Measurements from ENCODE around the gene ASB8.

ASB8 gene, protein sequence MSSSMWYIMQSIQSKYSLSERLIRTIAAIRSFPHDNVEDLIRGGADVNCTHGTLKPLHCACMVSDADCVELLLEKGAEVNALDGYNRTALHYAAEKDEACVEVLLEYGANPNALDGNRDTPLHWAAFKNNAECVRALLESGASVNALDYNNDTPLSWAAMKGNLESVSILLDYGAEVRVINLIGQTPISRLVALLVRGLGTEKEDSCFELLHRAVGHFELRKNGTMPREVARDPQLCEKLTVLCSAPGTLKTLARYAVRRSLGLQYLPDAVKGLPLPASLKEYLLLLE

DNA sequence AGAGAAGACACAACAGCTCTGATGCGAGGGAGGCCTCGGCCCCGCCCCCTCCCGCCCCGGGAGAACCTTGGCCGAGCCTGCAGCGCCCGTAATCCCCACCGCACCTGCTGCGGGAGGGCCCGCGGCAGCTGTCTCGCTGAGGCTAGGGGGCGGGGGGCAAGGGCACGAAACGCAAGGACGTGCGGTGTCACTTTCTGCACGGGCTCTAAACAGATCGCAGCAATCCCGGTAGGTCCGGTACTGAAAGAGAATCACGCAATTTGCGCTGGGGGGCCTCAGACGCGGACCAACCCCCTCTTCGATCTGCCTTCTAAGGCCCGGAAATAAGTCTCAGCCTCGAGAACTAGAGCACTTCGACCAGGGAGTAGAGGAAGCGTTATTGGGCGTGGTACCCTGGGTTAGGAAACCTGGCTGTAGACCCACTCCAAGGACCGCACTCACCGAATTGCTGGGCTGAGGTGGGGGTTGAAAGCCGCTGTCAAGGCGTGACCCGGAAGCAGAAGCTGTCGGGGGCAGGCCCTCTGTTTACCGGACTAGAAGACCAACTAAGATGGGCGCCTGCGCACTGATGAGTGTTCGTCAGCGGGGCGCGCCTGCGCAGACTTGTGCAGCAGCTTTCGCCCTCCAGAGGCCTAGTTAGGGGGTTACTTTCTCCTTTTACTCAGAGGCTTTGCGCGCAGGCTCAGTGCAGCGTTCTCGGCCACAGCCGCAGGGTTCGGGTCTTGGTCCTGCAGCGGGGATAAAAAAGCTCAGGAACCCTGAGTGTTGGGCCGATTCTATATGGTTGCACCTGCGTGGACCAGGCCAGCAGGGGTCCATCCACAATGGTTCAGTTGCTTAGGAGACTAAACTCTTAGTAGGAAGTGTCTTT lies at the start of gene ASB8:
Gene ASB8 (minus strand): TSS at position 498 of the 871 bp plus-strand sequence. CDS start 4,019 bp downstream, outside the sequence.
- peak; percentile 99 for DNase-seq (ENCODE audit: low spot score)

DNA sequence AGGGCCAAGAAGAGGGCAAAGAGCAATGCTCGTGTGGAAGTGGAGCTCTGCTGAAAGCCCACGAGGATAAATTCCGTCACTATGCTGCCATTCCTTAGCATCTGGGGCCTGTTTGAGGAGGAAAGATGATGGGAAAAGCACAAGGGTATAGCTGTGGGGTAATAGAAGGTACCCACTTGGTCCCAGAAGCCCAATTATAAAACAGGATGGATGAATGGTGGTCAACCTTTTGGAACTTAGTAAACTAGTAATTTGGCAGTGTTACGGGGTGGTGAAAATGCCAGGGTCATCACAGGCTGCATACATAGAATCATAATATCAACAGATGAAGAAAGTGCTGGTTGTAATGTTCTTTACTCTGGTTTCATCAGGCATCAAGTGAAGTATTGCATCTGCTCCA lies 45.9 kb upstream of the ASB8 start, which contains the start of gene OR10AD1:
Gene OR10AD1 (minus strand): TSS at position 101 of the 400 bp plus-strand sequence. CDS start 0 bp downstream, at position 101.
- DNase-seq (ENCODE audit: low spot score) = no peak

DNA sequence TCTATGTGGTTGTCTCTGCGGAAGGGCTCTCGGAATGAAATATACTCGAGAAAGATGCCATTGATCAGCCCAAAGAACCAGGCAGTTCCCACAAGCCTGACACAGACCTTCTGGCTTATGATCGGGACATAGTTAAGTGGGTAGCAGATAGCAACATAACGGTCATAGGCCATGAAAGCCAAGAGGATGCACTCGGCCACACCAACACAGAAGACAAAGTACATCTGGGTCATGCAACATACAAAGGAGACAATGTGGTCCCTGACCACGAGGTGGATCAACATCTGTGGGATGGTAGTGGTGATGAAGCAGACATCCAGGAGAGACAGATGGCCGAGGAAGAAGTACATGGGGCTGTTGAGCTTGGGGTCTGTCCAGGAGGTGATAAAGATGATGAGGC lies 45.5 kb upstream of the ASB8 start:
- DNase-seq (ENCODE audit: low spot score) = no peak

DNA sequence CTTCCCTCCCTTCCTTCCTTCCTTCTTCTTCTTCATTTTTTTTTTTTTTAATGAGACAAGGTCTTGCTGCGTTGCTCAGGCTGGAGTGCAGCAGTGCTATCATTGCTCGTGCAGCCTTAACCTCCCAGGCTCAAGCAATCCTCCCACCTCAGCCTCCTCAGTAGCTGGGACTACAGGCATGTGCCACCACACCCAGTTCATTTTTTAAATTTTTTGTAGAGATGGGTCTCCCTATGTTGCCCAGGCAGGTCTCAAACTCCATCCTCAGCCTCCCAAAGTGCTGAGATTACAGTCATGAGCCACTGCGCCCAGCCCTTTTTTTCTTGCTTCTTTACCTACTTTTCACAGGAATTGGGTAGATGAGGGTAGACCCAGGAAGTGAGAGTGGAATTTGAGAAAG lies 44.2 kb upstream of the ASB8 start:
- no peak for DNase-seq (ENCODE audit: low spot score)

DNA sequence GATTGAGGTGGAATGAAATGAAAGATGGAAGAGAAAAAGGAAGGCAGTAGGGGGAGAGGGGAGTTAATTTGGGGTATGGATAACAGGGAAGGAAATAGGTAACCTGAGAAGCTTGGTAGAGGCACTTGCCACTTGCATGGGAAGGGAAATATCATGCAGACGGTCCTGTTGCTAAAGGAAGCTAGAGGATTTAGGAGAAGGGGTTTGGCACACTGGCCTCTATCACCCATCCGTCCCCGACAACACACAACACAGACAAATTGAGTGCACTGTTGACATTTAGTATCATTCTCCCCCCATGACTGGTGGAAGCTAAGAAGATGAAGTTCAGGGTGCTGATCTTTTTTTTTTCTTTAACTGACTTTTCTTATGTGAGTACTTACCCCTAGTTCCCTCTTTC lies 43.8 kb upstream of the ASB8 start:
- DNase-seq (ENCODE audit: low spot score) = no peak

DNA sequence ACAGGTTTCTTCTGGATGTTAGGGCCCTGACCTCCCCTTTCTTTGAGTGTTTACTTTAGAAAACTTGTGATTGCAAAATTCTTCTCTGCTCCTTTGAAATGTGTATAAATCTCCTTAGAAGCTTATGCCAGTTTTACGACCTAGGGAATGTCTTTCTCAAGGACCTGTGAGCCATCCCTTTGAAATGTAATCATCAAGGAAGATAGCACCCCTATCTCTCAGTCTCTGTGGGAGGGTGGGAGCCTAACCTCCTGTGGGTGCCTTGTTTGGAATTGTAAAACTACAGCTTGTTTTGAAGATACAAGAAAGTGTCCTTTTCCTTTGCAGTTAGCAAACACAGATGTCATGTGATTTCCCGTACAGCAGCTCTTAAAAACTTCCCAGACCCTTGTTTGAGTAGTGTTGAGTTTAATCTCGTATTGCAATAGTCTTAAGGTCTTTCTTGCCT lies 42.5 kb upstream of the ASB8 start:
- DNase-seq (ENCODE audit: low spot score) = peak; percentile 50

DNA sequence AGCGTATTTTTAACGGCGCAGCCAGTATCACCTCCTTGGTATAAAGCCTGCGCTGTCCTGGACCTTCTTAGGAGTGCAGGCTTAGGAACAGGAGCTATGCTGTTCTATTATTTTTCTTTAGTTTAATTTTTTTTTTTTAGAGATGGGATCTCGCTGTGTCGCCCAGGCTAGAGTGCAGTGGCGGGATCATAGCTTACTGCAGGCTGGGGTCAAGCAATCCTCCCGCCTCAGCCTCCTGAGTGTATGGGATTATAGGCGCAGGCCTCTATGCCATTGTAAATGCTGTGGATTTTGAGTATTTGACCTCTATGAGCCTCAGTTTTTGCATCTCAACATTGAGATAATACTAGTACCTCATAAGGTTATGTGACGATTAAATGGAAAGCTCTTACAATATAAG lies 41.7 kb upstream of the ASB8 start:
- DNase-seq (ENCODE audit: low spot score) = no peak

DNA sequence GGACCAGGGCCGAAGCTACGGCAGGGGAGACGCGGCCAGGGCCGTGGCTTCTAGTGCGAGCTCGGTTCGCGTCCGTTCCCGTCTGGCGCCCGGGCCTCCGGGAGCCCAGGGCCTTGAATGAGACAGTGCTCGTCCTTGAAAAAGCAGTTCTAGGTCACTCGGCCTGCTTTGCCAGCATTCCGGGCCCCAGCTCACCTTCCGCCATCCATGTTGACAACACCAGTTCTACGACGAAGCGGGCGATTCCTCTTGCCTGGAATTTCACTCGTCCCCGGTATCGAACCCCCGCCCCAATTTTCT lies 41.3 kb upstream of the ASB8 start:
- DNase-seq (ENCODE audit: low spot score) = peak; percentile 14

DNA sequence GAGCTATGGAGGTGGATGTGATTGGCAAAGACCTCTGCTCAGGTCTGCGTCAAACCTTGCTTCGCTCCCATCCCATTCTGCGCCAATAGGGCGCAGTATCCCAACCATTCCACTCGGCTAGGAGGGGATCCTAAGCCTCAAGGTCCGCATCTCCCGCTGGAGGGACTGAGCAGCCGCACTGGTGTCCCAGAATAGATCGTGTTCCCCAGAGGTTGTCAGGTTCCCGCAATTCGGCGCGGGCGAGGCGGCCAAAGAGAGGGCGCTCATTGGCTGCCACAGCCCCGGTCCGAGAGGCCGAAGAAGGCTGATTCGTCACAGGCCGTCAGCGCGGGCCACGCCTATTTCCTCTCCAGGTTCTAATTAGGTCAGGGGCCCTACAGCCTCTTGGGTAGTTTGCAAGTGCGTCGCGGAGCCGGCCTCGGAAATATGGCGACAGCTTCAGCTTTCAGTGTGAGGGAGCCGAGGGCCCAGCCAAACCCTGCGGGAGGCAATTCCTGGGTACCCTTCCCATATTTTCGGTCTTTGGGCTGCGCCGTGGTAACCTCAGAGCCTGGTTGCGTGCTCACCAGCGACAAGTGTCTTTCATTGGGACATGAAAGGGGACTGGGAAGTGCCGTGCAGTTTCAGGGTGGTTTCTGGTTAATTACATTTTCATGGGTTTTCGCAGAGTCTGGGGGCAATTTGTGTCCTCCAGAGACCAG lies 40.8 kb upstream of the ASB8 start:
- peak; percentile 93 for DNase-seq (ENCODE audit: low spot score)

DNA sequence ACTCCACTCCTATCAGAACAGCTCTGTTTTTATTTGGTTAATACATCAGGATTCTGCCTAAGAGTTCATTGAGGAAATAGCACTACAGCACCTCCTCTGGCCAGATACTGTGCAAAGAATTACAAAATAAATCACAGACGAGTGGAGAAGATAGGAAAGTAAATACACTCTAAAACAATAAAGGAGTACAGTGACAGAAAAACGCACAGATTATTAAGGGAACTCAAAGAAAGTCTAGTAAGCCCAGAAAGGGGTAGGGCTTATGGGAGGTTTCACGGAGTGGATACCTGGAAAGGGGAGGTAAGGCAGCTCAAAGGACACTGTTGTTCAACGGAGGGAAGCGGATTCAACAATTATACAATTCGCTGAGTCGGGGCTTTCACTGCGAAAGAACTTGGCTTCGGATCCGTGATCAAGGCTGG lies 40.2 kb upstream of the ASB8 start:
- DNase-seq (ENCODE audit: low spot score) = peak; percentile 23

DNA sequence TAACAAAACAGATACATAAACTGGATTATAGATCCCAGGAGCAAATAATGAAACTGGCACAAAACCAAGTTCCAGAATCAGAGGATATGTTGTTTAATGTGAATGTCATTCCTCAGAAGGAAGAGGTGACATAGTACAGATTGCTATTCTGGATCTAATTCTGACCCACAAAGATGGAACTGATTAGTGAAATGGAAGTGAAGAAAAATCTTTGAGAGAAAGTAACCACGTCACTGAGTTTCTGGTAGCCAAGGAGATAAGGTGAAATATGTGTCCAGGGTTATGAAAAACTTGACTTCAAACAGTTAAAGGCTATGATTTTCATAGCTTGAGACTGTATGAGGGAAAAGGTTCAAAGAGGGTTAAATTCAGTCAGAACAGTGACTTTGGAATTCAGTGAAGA lies 37.5 kb upstream of the ASB8 start:
- DNase-seq (ENCODE audit: low spot score) = no peak

DNA sequence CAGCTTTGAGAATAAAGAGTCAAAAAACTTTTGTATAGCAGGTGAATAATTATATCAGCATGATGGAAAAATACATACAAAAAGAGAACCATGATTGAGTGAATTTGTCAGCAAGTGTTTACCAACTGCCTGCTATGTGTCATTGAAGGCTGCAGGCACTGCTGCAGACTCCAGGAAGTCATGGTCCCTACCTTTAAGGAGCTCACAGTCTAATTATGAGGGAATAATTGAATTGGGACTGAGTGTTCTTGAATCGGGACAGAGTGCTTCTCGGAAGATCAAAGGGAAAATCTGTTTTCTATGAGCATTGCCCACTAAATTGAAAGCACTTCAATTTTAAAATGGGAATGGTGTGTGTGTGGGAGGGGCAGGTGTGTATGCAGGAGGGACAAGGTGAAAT lies 36.3 kb upstream of the ASB8 start:
- DNase-seq (ENCODE audit: low spot score) = no peak

DNA sequence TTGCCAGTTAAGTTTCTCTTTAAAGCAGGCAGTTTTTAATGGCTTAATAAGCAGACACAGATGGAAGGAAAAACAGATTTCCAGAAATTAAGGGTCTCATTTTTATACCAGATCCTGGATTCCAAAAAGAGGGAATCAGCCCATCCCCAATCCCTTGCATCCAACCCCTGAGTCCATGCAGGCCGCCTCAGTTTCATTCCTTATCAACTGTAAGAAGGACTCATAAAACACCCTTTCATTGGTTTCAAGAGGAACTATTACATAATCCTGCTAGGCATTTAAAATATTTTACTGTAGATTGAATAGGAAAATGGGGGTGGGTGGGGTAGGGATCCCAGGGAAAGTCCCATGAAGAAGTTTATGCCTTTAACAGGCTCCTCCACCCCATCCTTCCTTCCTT lies 35.5 kb upstream of the ASB8 start:
- no peak for DNase-seq (ENCODE audit: low spot score)

DNA sequence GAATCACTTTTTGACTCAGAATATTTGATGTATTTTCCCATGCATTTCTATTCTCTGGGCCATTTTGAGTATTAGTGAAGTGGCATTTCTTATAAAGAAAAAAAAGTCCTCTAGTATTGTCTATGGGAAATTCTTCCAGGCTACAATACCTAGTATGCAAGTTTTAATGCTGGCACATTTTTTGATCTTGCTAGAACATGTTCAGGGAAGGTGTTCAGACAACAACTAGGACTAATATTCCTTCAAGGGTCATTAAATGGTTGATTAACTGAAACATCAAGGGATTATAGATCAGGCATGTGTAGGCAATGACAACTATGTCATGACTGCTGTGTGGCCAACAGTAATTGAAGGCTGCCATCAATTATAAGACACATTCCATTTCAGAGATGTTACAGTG lies 33.8 kb upstream of the ASB8 start:
- DNase-seq (ENCODE audit: low spot score) = no peak

DNA sequence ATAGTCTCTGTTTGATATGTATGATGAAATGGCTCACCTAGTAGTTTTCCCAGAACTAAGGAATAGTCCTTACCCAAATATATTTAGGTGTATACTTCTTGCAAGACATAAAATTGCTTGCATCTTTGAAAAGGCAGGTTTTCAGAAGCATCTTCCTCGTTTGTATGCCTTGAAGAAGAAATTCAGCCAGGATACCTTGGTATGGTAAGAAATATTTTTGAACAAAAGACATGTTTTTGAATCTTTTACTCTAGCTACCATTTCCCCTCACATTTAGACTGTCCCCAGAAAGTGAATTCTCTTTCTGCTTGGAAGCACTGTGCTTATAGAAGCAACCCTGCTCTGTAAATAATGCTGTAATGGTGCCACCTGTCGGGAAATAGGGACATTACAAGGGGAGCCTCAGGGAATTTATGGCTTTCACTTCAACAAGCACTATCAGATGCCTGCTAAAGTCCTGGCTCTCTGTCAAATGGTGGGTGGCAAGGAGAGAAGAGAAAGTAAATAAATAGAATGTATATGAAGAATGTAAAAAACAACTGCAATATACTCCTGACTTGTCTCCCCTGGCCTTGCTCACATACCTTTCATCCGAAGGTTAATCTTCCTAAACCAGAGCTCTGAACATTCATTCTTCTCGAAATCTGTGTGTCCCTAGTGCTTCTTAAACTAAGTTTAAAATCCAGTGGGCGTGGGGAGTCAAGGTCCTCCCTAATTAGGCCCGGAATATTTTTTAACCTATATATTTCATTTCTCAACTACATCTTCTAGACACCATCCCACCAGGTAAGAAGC lies 32.2 kb upstream of the ASB8 start:
- peak; percentile 72 for DNase-seq (ENCODE audit: low spot score)

DNA sequence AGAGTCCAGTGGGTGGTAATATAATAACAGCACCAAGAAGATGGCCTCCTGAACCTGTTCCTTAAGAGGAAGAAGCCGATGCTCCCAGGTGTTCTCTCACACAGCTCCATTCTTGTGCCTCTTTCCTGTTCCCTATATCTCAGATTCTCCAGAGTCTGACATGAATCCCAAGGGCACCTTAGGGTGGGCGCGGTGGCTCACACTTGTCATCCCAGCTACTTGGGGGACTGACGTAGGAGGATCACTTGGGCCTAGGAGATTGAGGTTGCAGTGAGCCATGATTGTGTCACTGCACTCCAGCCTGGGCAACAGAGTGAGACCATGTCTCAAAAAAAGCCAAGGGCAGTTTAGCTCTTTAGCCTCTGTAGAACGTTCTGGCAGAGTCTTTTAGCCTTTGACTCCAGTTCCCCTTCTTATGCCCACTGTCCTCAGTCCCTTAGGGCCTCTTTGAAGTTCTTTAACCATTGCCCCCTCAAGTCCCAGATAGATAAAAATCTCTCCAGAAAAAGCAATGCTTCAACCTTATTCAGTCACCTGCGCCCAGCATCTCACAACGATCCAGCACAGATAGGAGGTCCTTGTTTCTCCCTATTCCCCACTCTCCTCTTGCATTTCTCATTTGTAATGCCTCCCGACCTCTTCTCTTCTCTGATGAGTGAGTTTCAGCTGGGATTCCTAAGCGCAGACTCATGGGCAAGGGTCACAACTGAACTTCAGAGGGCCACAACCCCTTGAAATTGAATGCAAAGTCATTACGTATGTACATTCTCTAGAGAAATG lies 30.8 kb upstream of the ASB8 start:
- no peak for DNase-seq (ENCODE audit: low spot score)

DNA sequence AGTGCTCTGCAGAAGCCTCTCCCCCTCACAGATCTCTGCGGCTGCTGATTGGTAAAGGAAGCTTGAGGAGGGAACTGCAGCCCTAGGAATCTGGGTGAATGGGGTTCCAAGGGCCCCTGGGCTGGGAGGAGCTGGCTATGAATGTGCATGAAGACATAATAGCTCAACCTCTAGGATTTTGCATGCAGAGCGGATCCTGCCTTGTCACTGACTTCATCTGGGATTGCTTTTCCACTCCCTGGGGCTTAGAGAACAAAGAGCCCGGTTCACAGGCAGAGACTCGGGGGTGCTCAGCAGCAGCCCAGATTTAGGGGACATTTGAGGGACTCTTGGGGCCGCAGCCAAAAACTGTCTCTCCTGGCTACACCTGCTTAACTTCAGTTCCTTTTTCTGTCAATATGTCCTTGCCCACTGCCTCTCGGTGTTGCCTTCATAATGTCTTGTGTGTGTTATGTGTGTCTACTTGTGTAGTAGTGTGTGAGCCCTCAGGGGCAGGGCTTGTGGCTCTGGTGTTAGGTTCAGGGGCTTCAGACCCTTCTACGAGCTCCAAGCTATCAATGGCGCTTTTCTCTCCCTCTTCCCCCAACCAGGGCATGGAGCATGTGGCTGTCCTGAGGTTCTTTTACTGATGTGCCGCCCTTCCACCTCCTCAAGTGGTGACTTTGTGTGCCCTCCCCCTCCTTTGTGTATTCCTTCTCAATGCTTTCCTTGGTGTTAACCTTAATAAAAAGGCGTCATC lies 28.0 kb upstream of the ASB8 start:
- no peak for DNase-seq (ENCODE audit: low spot score)

DNA sequence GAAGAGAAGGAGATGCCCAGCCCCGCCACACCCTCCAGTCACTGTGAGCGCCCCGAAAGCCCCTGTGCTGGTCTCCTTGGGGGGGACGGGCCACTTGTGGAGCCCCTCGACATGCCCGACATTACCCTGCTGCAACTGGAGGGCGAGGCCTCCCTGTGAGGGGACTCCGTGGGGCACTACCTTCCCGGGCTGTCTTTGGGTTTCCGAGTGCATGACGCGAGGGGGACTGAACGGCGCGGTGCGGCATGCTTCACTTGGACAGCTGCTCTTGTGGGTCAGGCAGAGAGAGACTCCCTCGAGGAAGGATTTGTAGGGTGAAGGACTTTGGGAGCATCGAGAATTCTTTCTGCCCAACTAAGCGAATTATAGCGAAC lies 27.2 kb upstream of the ASB8 start:
- DNase-seq (ENCODE audit: low spot score) = no peak

DNA sequence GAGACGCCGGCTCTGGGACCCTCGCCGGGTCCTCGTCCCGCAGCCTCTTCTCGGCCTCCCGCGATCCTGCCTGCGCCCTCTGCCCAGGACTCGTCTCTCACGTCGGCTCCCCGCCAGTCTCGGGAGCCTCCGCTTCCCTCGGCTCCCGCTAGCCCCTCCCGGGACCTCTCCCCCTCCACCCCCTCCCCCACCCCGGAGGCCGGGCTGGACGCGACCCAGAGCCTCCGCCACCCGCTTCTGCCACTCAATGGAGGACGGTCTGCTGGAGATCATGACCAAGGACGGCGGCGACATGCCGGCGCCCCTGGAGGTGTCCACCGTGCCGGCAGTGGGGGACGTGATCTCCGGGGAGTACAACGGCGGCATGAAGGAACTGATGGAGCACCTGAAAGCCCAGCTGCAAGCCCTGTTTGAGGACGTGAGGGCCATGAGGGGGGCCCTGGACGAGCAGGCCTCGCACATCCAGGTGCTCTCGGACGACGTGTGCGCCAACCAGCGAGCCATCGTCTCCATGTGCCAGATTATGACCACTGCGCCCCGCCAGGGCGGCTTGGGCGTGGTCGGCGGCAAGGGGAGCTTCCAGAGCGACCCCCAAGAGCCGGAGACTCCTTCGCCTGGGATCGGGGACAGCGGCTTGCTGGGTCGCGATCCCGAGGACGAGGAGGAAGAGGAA lies 26.7 kb upstream of the ASB8 start:
- no peak for DNase-seq (ENCODE audit: low spot score)

All from CD4-positive, alpha-beta T cell treated with Interleukin-6 at 100 ng/mL for 8 hours (primary cell).